Measurements from ENCODE around the gene RNU6-9.

The RNU6-9 gene

DNA sequence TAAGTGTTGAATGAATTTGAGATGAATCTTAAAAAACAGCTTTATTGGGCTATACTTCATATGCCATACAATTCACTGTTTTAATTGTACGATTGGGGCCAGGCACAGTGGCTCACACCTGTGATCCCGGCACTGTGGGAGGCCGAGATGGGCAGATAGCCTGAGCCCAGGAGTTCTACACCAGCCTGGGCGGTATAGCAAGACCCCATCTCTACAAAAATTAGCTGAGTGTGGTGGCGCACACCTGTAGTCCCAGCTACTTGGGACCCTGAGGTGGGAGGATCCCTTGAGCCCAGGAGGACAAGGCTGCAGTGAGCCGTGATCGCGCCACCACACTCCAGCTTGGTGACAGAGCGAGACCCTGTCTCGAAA, 42.9 kb downstream of the RNU6-9 start:
- no peak for DNase-seq (ENCODE audit: low spot score)

GRCh38 chr19:937259-937694, 44.0 kb downstream of the RNU6-9 start:
- no peak for DNase-seq (ENCODE audit: low spot score)

GRCh38 chr19:938233-938923, 45.1 kb downstream of the RNU6-9 start:
- DNase-seq (ENCODE audit: low spot score): no peak

- no peak for DNase-seq (ENCODE audit: low spot score)
Measured at GRCh38 chr19:939439-939838, 46.2 kb downstream of the RNU6-9 start.

DNA sequence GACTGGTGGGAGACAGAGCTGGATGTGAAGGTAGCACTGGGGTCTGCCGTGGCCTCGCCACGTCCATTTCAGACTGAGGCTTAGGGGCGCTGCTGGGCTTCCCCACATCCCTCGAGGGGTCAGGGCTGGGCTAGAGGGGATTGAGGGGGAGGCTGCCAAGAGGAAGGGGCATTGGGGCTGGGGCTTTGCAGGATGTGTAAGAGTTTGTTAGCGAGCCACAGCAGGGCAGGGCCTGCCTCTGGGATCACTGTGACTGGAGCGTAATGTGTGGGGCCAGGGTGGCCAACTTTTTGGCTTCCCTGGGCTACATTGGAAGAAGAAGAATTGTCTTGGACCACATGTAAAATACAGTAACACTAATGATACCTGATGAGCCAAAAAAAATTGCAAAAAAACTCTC, 46.6 kb downstream of the RNU6-9 start:
- DNase-seq (ENCODE audit: low spot score): no peak

DNA sequence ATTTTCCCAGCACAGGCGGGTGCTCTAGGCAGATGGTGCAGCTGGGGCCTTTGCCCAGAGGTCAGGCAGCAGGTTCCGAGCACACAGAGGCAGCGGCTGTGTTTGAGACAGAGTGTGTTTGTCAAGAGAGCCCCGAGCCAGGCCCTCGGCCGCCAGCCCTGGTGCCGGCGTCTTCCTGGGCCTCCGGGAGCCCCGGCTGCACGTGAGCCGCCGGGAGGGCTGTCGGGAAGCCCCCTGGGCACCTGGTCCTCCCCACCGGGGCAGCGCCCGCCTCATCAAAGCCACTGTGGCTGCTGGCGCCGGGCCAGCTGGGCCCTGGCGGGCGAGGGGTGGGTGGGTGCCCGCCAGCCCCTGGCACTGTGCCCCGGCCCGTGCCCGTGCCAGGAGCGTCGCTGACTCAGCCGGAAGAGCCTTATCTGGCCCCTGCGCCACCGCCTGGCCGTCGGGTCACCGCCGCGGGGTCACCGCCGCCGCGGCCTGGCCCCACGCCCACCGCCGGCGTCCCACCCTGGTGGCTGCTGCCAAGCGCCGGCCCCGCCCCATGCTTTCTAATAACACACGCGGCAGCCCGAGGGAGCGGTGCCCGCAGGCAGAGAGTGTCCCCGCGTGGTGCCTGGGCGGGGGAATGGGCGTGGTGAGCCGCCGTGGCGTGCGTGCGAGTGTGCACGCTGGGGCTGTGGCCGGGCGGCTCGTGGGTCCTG, 47.5 kb downstream of the RNU6-9 start:
- DNase-seq (ENCODE audit: low spot score): peak; percentile 80

GRCh38 chr19:941292-942132, 48.2 kb downstream of the RNU6-9 start:
- DNase-seq (ENCODE audit: low spot score): no peak

GRCh38 chr19:942133-942645, 48.9 kb downstream of the RNU6-9 start:
- no peak for DNase-seq (ENCODE audit: low spot score)

All from pons (tissue), 1 donor.